Mesenchymal stem cell (in vitro differentiated cells and primary cell): ENCODE data around the gene CALR3.

Experiments used
- DNase-seq: peaks from one replicate; pipeline ENCODE4 v3.0.0-alpha.2; 2013
- H2AFZ ChIP-seq: one replicate; pipeline ENCODE4 v1.6.1; 2013; ENCODE audit warnings: low read depth, mild to moderate bottlenecking, control low read depth, inconsistent platforms, low read length, moderate library complexity
- H2AK5ac ChIP-seq: 2 replicates; pipeline ENCODE4 v1.6.1; 2013; ENCODE audit warnings: low read length, moderate library complexity, mild to moderate bottlenecking, inconsistent platforms; ENCODE audit not compliant: severe bottlenecking
- H2BK120ac ChIP-seq: one replicate; pipeline ENCODE4 v1.6.1; 2013; ENCODE audit warnings: low read depth, mild to moderate bottlenecking, inconsistent platforms, low read length, moderate library complexity
- H2BK12ac ChIP-seq, 2 experiments: one replicate each; pipeline ENCODE4 v1.6.1; 2013; ENCODE audit warnings: inconsistent platforms in 2 of 2, low read length in 2 of 2, mild to moderate bottlenecking in 2 of 2, moderate library complexity in 2 of 2, control low read depth in 1 of 2
- H2BK15ac ChIP-seq: one replicate; pipeline ENCODE4 v1.6.1; 2013; ENCODE audit warnings: mild to moderate bottlenecking, low read depth, inconsistent platforms; ENCODE audit not compliant: poor library complexity, severe bottlenecking
- H2BK5ac ChIP-seq: 2 replicates; pipeline ENCODE4 v1.6.1; 2013; ENCODE audit warnings: low read depth, mild to moderate bottlenecking, low read length, control low read depth, inconsistent platforms; ENCODE audit not compliant: poor library complexity, severe bottlenecking
- H3K14ac ChIP-seq, 2 experiments: one replicate each; pipeline ENCODE4 v1.6.1; 2013; ENCODE audit warnings: inconsistent platforms in 2 of 2, low read length in 2 of 2, control low read depth in 1 of 2, mild to moderate bottlenecking in 1 of 2, moderate library complexity in 1 of 2
- H3K18ac ChIP-seq, 2 experiments: one replicate each; pipeline ENCODE4 v1.6.1; 2013; ENCODE audit warnings: inconsistent platforms in 2 of 2, low read length in 2 of 2, control low read depth in 1 of 2, low read depth in 1 of 2, mild to moderate bottlenecking in 1 of 2
- H3K23ac ChIP-seq, 2 experiments: one replicate each; pipeline ENCODE4 v1.6.1; 2013; ENCODE audit warnings: inconsistent platforms in 2 of 2, low read length in 2 of 2, mild to moderate bottlenecking in 2 of 2, moderate library complexity in 2 of 2, control low read depth in 1 of 2
- H3K27ac ChIP-seq: 2 replicates; pipeline ENCODE4 v1.5.1; 2013; ENCODE audit warnings: mild to moderate bottlenecking, moderate library complexity, low read length, control low read depth, inconsistent platforms; ENCODE audit not compliant: poor library complexity, severe bottlenecking
- H3K27me3 ChIP-seq, 2 experiments: 2 replicates each; pipeline versions ENCODE4 v1.6.1 to v1.7.0; 2013; ENCODE audit warnings: low read length in 2 of 2, mild to moderate bottlenecking in 2 of 2, moderate library complexity in 2 of 2, control low read depth in 1 of 2, inconsistent platforms in 1 of 2; ENCODE audit not compliant: control insufficient read depth in 1 of 2, insufficient read depth in 1 of 2
- H3K36me3 ChIP-seq, 2 experiments: 2 replicates each; pipeline versions ENCODE4 v1.6.1 to v1.7.0; 2013; ENCODE audit warnings: low read length in 2 of 2, control low read depth in 1 of 2, inconsistent platforms in 1 of 2, low read depth in 1 of 2, mild to moderate bottlenecking in 1 of 2; ENCODE audit not compliant: insufficient read depth in 2 of 2, control insufficient read depth in 1 of 2
- H3K4ac ChIP-seq, 2 experiments: one replicate each; pipeline ENCODE4 v1.6.1; 2013; ENCODE audit warnings: inconsistent platforms in 2 of 2, low read length in 2 of 2, mild to moderate bottlenecking in 2 of 2, moderate library complexity in 2 of 2, control low read depth in 1 of 2, low read depth in 1 of 2
- H3K4me1 ChIP-seq: 2 replicates; pipeline ENCODE4 v1.6.1; 2013; ENCODE audit warnings: low read depth, low read length, control low read depth; ENCODE audit not compliant: control insufficient read depth, insufficient read depth
- H3K4me2 ChIP-seq: 2 replicates; pipeline ENCODE4 v1.6.1; 2013; ENCODE audit warnings: low read length, mild to moderate bottlenecking, inconsistent platforms; ENCODE audit not compliant: poor library complexity, severe bottlenecking
- H3K4me3 ChIP-seq, 2 experiments: 2 replicates each; pipeline versions ENCODE4 v1.5.1 to v1.7.0; 2013; ENCODE audit warnings: low read length in 2 of 2, mild to moderate bottlenecking in 2 of 2, control low read depth in 1 of 2, low read depth in 1 of 2; ENCODE audit not compliant: insufficient read depth in 1 of 2
- H3K79me1 ChIP-seq: replicated peaks from 2 replicates; pipeline ENCODE4 v1.6.1; 2013; ENCODE audit warnings: mild to moderate bottlenecking, control low read depth, low read length, inconsistent platforms; ENCODE audit not compliant: poor library complexity, severe bottlenecking
- H3K9ac ChIP-seq: 2 replicates; pipeline ENCODE4 v1.7.0; 2013; ENCODE audit warnings: mild to moderate bottlenecking, low read length, moderate library complexity
- H3K9me3 ChIP-seq: 2 replicates; pipeline ENCODE4 v1.7.0; 2013; ENCODE audit warnings: mild to moderate bottlenecking, low read length; ENCODE audit not compliant: control insufficient read depth
- H4K8ac ChIP-seq: one replicate; pipeline ENCODE4 v1.6.1; 2013; ENCODE audit warnings: inconsistent platforms, mild to moderate bottlenecking, low read length, moderate library complexity
- H4K91ac ChIP-seq: one replicate; pipeline ENCODE4 v1.6.1; 2013; ENCODE audit warnings: mild to moderate bottlenecking, low read length, inconsistent platforms
- WGBS: methylation state at CpG from one replicate; pipeline ENCODE4 v1.1.7; 2013; ENCODE audit warnings: mixed read lengths; 5-methylcytosine and 5-hydroxymethylcytosine counted together

Gene CALR3

DNA sequence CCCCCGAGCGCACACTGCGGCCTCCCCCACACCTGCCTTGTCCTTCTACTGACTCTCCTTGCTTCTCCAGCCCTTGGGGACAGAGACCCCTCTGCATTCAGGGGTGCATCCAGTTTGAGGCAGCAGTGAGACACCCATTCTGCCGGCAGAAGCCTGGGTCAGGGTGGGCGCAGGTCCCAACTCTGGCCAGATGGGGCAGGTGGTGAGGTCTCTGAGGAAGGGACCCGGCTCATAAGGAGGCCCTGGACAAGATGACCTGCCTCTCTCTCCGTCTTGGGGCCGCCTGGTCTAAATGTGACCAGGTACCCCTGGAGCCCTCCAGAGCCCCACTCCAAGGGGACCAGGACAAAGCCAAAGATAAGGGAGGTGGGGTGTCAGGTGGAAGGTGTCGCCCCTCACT is 40.2 kb upstream of the CALR3 start:
- no peaks in the 10 kb centered on the region for H3K27me3 ChIP-seq
- H3K4me1 ChIP-seq, result peaks cover 6% of the 10 kb centered on the region
- H3K9me3 ChIP-seq, result no peaks in the 10 kb centered on the region
- no peak overlapping the region for H3K4me3 ChIP-seq
- no peak overlapping the region for H4K91ac ChIP-seq
- 98% methylated on average over 7 of the region's 9 CpGs for WGBS
- H2BK120ac ChIP-seq, result no peak overlapping the region
- H2AK5ac ChIP-seq, result no peak overlapping the region
- peaks cover 82 to 94% of the 10 kb centered on the region in 2 experiments for H3K36me3 ChIP-seq
- H2BK5ac ChIP-seq, result no peak overlapping the region
- no peak overlapping the region for H3K27ac ChIP-seq
- no peak overlapping the region for H4K8ac ChIP-seq
- no peak overlapping the region for H3K4ac ChIP-seq
- H3K79me1 ChIP-seq, result peaks cover 37% of the 10 kb centered on the region
- H2AFZ ChIP-seq, result no peak overlapping the region
- H3K18ac ChIP-seq, result no peak overlapping the region
- no peak overlapping the region for H2BK15ac ChIP-seq
- no peak overlapping the region for H3K23ac ChIP-seq
- no peak overlapping the region for H3K9ac ChIP-seq
- H3K14ac ChIP-seq, result no peak overlapping the region
- no peak for DNase-seq
- H3K4me2 ChIP-seq, result no peak overlapping the region
- H2BK12ac ChIP-seq, result no peak overlapping the region

DNA sequence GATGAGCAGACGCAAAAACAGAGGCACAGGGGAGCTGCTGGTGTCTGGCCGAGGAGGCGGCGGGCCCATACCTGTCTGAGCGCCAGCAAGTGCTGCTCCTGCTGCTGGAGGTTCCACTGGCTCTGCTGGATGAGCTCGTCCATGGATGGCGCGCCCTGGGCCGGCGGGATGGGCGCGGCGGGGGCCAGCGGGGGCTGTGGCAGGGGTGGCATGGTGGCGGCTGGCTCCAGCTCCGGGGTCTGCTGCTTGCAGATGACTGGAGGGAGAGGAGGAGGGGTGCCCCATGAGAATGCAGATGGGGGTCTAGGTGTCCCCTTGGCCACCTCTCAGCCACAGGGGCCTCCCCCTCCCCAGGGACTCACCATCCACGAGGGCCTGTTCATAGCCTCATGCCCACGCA is 39.4 kb upstream of the CALR3 start:
- Histone ChIP-seq H3K79me1 (peaks cover 43% of the 10 kb centered on the region), H4K91ac (no peak overlapping the region), H3K4ac (no peak overlapping the region), H3K4me1 (no peaks in the 10 kb centered on the region), H3K4me2 (no peak overlapping the region), H3K36me3 (peaks cover 90 to 94% of the 10 kb centered on the region in 2 experiments), H3K27ac (no peak overlapping the region), H4K8ac (no peak overlapping the region), H3K14ac (no peak overlapping the region), H3K23ac (no peak overlapping the region), H3K4me3 (no peak overlapping the region), H3K9ac (no peak overlapping the region), H2AK5ac (no peak overlapping the region), H3K27me3 (no peaks in the 10 kb centered on the region), H2BK5ac (no peak overlapping the region), H2BK12ac (no peak overlapping the region), H2BK120ac (no peak overlapping the region), H3K9me3 (no peaks in the 10 kb centered on the region), H3K18ac (no peak overlapping the region), H2AFZ (no peak overlapping the region), H2BK15ac (no peak overlapping the region)
- over 99% methylated on average over 16 of the region's 18 CpGs for WGBS
- DNase-seq, result no peak

DNA sequence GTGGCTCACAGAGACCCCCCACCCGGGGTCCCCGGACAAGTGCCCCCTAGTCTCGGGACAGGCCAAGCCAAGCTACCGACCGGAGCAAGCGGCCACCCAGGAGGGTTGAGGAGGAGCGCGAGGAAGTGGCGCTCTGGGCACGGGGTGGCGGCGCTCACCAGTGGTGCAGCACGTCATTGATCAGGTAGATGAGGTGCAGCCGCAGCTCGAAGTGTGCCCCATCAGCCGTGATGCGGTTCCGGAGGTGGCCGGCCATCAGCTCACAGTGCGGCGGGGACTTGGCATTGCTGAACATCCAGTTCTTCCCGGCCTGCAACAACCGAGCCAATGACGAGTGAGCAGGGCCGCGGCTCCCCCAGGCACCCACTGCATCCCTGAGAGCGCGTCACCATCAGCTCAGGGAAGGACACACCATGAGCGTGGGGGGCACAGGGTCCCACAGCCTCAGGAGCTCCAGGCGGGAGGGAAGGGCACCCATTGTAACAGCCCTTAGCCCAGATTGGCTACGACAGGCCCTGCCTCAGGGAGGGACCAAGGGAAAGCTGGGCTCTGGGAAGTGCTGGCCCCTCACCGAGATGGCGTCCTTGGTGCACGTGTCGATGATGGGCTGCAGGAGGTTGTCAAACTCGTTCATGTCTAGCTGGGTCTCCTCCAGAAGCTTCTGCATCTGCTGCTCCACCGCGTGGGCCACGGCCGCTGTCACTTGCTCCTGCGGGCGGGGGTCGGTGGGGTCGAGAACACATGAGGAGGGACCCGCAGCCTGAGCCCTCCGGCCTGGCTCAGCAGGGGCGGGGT is 36.7 kb upstream of the CALR3 start:
- H3K4ac ChIP-seq, result no peak overlapping the region
- H2BK12ac ChIP-seq, result no peak overlapping the region
- H3K27me3 ChIP-seq, result no peaks in the 10 kb centered on the region
- no peak overlapping the region for H2AFZ ChIP-seq
- peaks cover 52% of the 10 kb centered on the region for H3K79me1 ChIP-seq
- H3K36me3 ChIP-seq, result peaks cover 95 to 99% of the 10 kb centered on the region in 2 experiments
- H4K8ac ChIP-seq, result no peak overlapping the region
- no peak overlapping the region for H3K4me3 ChIP-seq
- H3K18ac ChIP-seq, result no peak overlapping the region
- WGBS, result 98% methylated on average over 47 of the region's 47 CpGs
- no peak overlapping the region for H3K27ac ChIP-seq
- no peaks in the 10 kb centered on the region for H3K4me1 ChIP-seq
- H2BK5ac ChIP-seq, result no peak overlapping the region
- DNase-seq, result no peak
- H3K14ac ChIP-seq, result no peak overlapping the region
- H3K9me3 ChIP-seq, result no peaks in the 10 kb centered on the region
- no peak overlapping the region for H2BK120ac ChIP-seq
- H2AK5ac ChIP-seq, result no peak overlapping the region
- no peak overlapping the region for H4K91ac ChIP-seq
- H3K23ac ChIP-seq, result no peak overlapping the region
- no peak overlapping the region for H3K4me2 ChIP-seq
- no peak overlapping the region for H3K9ac ChIP-seq
- H2BK15ac ChIP-seq, result no peak overlapping the region

DNA sequence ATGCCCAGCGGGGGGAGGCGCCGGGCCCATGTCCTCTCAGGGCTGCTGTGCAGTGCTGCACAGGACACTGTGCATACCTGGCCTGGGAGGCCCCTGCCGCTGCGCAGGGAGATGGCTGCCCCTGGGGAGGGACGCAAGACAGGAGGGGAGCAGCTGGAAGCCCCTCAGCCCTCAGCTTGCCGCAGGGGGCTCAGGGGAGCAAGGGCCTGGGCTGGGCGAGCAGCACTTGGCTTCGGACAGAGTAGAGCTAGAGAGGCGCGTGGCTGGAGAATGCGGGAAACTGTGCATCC is 35.4 kb upstream of the CALR3 start:
- Histone ChIP-seq H3K4me2 (no peak overlapping the region), H3K14ac (no peak overlapping the region), H2BK15ac (no peak overlapping the region), H2AFZ (no peak overlapping the region), H3K4me1 (no peaks in the 10 kb centered on the region), H3K27ac (no peak overlapping the region), H3K4ac (no peak overlapping the region), H3K36me3 (peaks cover 95 to 99% of the 10 kb centered on the region in 2 experiments), H3K27me3 (no peaks in the 10 kb centered on the region), H3K79me1 (peaks cover 60% of the 10 kb centered on the region), H3K18ac (no peak overlapping the region), H4K8ac (no peak overlapping the region), H2BK120ac (no peak overlapping the region), H4K91ac (no peak overlapping the region), H3K9me3 (no peaks in the 10 kb centered on the region), H2BK5ac (no peak overlapping the region), H3K23ac (no peak overlapping the region), H3K4me3 (no peak overlapping the region), H2BK12ac (no peak overlapping the region), H2AK5ac (no peak overlapping the region), H3K9ac (no peak overlapping the region)
- no peak for DNase-seq
- WGBS, result 97% methylated on average over 12 of the region's 12 CpGs
